Endothelial cell of umbilical vein (primary cell): ENCODE data around the gene MKNK1. TPM values are rescaled to one million over a fixed set of nuclear protein-coding genes. Genes with fewer than 3 reads are reported as not detected.

Experiments used
- BruUV-seq: library from RNA; stranded (reverse); fragments of 400-500 nt; replicated peaks from 2 replicates; lab custom pipeline; 2021; lab: Mats Ljungman, UMichigan
- CTCF ChIA-PET: fragments of 300-600, 350-600 bp; sonication (Branson Sonifier 250); formaldehyde crosslinking; loops from one replicate; lab custom pipeline; 2021; ENCODE audit warnings: antibody characterized with exemption, inconsistent platforms; lab: Charles Lee
- POLR2A ChIA-PET: fragments of 300-600, 350-600 bp; sonication (Branson Sonifier 250); formaldehyde crosslinking; loops from one replicate; lab custom pipeline; 2021; ENCODE audit warnings: antibody characterized with exemption, inconsistent platforms; lab: Charles Lee
- DNase-seq: peaks from one replicate; pipeline ENCODE4 v3.0.0-alpha.2; 2011; ENCODE audit warnings: low read depth, low spot score
- FAIRE-seq: peaks from 2 replicates; lab custom pipeline; 2011; peaks lifted over from hg19 to GRCh38; lab: Jason Lieb, UNC
- H2AFZ ChIP-seq: 2 replicates; pipeline ENCODE4 v1.6.0; 2012; ENCODE audit warnings: low read depth, low read length, control low read depth, inconsistent platforms
- H3K27ac ChIP-seq: 2 replicates; pipeline ENCODE4 v1.5.1; 2011; ENCODE audit warnings: low read depth, mild to moderate bottlenecking, control low read depth, low read length, moderate library complexity; ENCODE audit not compliant: insufficient read depth
- H3K27me3 ChIP-seq, 2 experiments: 2 replicates each; pipeline versions ENCODE4 v1.6.0 to v1.6.1; 2011; ENCODE audit warnings: low read length in 2 of 2, mixed read lengths in 1 of 2; ENCODE audit not compliant: control insufficient read depth in 2 of 2, insufficient read depth in 2 of 2
- H3K36me3 ChIP-seq, 2 experiments: 2 replicates in 1 of 2; 3 replicates in 1 of 2; pipeline ENCODE4 v1.5.1; 2011; ENCODE audit warnings: low read length in 2 of 2, mild to moderate bottlenecking in 1 of 2, moderate library complexity in 1 of 2; ENCODE audit not compliant: control insufficient read depth in 2 of 2, insufficient read depth in 2 of 2; ENCODE audit errors: extremely low read depth in 1 of 2
- H3K4me1 ChIP-seq: 3 replicates; pipeline ENCODE4 v1.5.1; 2011; ENCODE audit warnings: mild to moderate bottlenecking, low read length; ENCODE audit not compliant: control insufficient read depth, insufficient read depth; ENCODE audit errors: extremely low read depth
- H3K4me2 ChIP-seq: 2 replicates; pipeline ENCODE4 v1.6.1; 2011; ENCODE audit warnings: low read length, control low read depth, mixed read lengths; ENCODE audit not compliant: insufficient read depth
- H3K4me3 ChIP-seq, 3 experiments: fragments of 200-600 bp in 1 of 3; sonication (generic), shearing (Covaris generic) in 1 of 3; replicated peaks in 1 of 3; 2 replicates each; pipeline ENCODE4 v1.5.1; 2011 to 2016; ENCODE audit warnings: control low read depth in 3 of 3, low read length in 3 of 3, mild to moderate bottlenecking in 2 of 3, inconsistent platforms in 1 of 3, low read depth in 1 of 3, moderate library complexity in 1 of 3; ENCODE audit not compliant: insufficient read depth in 1 of 3
- H3K79me2 ChIP-seq: 2 replicates; pipeline ENCODE4 v1.6.0; 2012; ENCODE audit warnings: low read length, inconsistent platforms; ENCODE audit not compliant: control insufficient read depth, insufficient read depth
- H3K9ac ChIP-seq: replicated peaks from 2 replicates; pipeline ENCODE3; 2011; ENCODE audit warnings: low read length, control low read depth; ENCODE audit not compliant: insufficient read depth; ENCODE audit errors: extremely low read depth
- H3K9me1 ChIP-seq: replicated peaks from 3 replicates; pipeline ENCODE4 v1.6.0; 2011; ENCODE audit warnings: mild to moderate bottlenecking, low read length; ENCODE audit not compliant: control insufficient read depth, insufficient read depth; ENCODE audit errors: extremely low read depth
- H3K9me3 ChIP-seq: replicated peaks from 2 replicates; pipeline ENCODE4 v1.5.1; 2012; ENCODE audit warnings: low read length, inconsistent platforms; ENCODE audit not compliant: control insufficient read depth, insufficient read depth
- H4K20me1 ChIP-seq: replicated peaks from 2 replicates; pipeline ENCODE3; 2011; ENCODE audit warnings: mild to moderate bottlenecking, low read length; ENCODE audit not compliant: control insufficient read depth, insufficient read depth; ENCODE audit errors: extremely low read depth
- CTCF ChIP-seq, 2 donors: IDR thresholded peaks; 1 replicate in 1 of 2; 2 replicates in 1 of 2; pipeline ENCODE4 v1.5.1; 2011; ENCODE audit warnings: low read length in 2 of 2, mild to moderate bottlenecking in 2 of 2, moderate library complexity in 2 of 2, control low read depth in 1 of 2, inconsistent platforms in 1 of 2, low read depth in 1 of 2; ENCODE audit not compliant: insufficient read depth in 1 of 2; ENCODE audit errors: extremely low read depth in 1 of 2
- EZH2 ChIP-seq: IDR thresholded peaks from 2 replicates; pipeline ENCODE4 v1.6.1; 2012; ENCODE audit warnings: borderline replicate concordance, low read depth, mild to moderate bottlenecking, moderate library complexity, low read length, inconsistent platforms; ENCODE audit not compliant: severe bottlenecking
- FOS ChIP-seq: IDR thresholded peaks from 2 replicates; pipeline ENCODE4 v1.6.1; 2011; ENCODE audit warnings: mild to moderate bottlenecking, low read length, moderate library complexity, borderline replicate concordance; ENCODE audit not compliant: insufficient read depth
- GATA2 ChIP-seq: IDR thresholded peaks from 2 replicates; pipeline ENCODE4 v1.7.0; 2011; ENCODE audit warnings: low read depth, mild to moderate bottlenecking, moderate library complexity, mixed read lengths, low read length; ENCODE audit not compliant: insufficient read length, insufficient read depth
- MAX ChIP-seq: IDR thresholded peaks from 2 replicates; pipeline ENCODE4 v1.6.1; 2011; ENCODE audit not compliant: insufficient read depth, insufficient read length
- MYC ChIP-seq: IDR thresholded peaks from one replicate; pipeline ENCODE4 v1.6.1; 2011; ENCODE audit warnings: mild to moderate bottlenecking, low read depth, low read length
- dilution Hi-C: fragments of 300-500 bp; cut with MboI; formaldehyde crosslinking; loops from one replicate; pipeline ENCODE4 v1.15.0; 2019; ENCODE audit warnings: low sequenced_read_pairs; ENCODE audit not compliant: extremely low pct_ligation_motif_present
- intact Hi-C: fragments of 100-400 bp; cut with micrococcal nuclease; formaldehyde crosslinking; loops from one replicate; pipeline ENCODE4 v1.10.0; 2022
- polyA plus RNA-seq, 4 experiments: library from polyadenylated mRNA; depleted of rRNA in 3 of 4; stranded (reverse) in 3 of 4; unstranded in 1 of 4; fragments of >200 nt; gene quantifications; 2 replicates each; pipeline versions ENCODE4 v1.2.1 to v1.2.3, GENCODE V29; 2011 to 2012; ENCODE audit warnings: missing spikeins in 1 of 4
- total RNA-seq: library from RNA; stranded (reverse); gene quantifications from 2 replicates; pipeline ENCODE4 v1.2.3, GENCODE V29; 2021

Gene MKNK1
- total and polyA plus RNA-seq, 2 donors (not counting 3 experiments of a cell fraction or from before 2014, with no cell fraction given): 32.9 to 42.6 TPM

- POLR2A ChIA-PET: no interaction called here
- intact Hi-C loops: no loop called here
- H3K36me3 ChIP-seq: peaks cover 5 to 13% of the 10 kb centered on the region in 2 experiments
Measured at GRCh38 chr1:46592823-46593222, 11.2 kb downstream of the MKNK1 start.

More at GRCh38 chr1:46592823-46593222, 11.2 kb downstream of the MKNK1 start:
- Histone ChIP-seq H3K27ac (no peak overlapping the region), H3K9ac (no peak overlapping the region), H3K4me2 (no peak overlapping the region), H3K4me1 (no peaks in the 10 kb centered on the region), H3K27me3 (no peaks in the 10 kb centered on the region), H4K20me1 (no peaks in the 10 kb centered on the region), H2AFZ (no peak overlapping the region), H3K9me3 (no peaks in the 10 kb centered on the region), H3K79me2 (no peaks in the 10 kb centered on the region), H3K4me3 (no peak overlapping the region), H3K9me1 (no peaks in the 10 kb centered on the region)
- CTCF ChIA-PET: no interaction called here
- no TSS peak for BruUV-seq
- DNase-seq (no peak), FAIRE-seq (no peak)
- dilution Hi-C loops: no loop called here
- TF ChIP-seq CTCF (IDR thresholded peaks at IDR 0.05; ENCODE audit: extremely low read depth in 1 of 2, insufficient read depth in 1 of 2, low read depth in 1 of 2, low read length in 2 of 2) (no peak), MYC (no peak), GATA2 (no peak), MAX (no peak), EZH2 (no peak), FOS (no peak)
